ENCODE measurements around the gene ABAT.

- TF ChIP-seq POLR2A (IDR thresholded peaks at IDR 0.05) (peak in 1 of 3 donors; percentile 16), CTCF (IDR thresholded peaks at IDR 0.05) (peak in 1 of 7 experiments; percentile 1)
Measured at GRCh38 chr16:8740775-8741355, 66.4 kb downstream of the ABAT start.
